GM12878 (cell line): Measurements from ENCODE around the gene ODR4. TPM values are rescaled to one million over a fixed set of nuclear protein-coding genes. Genes with fewer than 3 reads are reported as not detected.

Experiments
- ATAC-seq: fragments of 200-7000 bp; cut with Tn5 transposase; 3 replicates; pipeline ENCODE4 v1.9.1; 2020; ENCODE audit warnings: mild to moderate bottlenecking, moderate library complexity
- BruUV-seq: library from RNA; stranded (reverse); fragments of 400-500 nt; replicated peaks from 2 replicates; lab custom pipeline; 2021; lab: Mats Ljungman, UMichigan
- CTCF ChIA-PET: fragments of 300-600 bp; sonication (Branson Sonifier 250); formaldehyde crosslinking; extraction: SDS; loops from one replicate; lab custom pipeline; 2021; ENCODE audit warnings: inconsistent platforms; lab: Yijun Ruan, JAX
- POLR2A ChIA-PET: fragments of 350-600 bp; formaldehyde crosslinking; extraction: SDS; loops from one replicate; lab custom pipeline; 2021; ENCODE audit warnings: inconsistent platforms; lab: Charles Lee
- RAD21 ChIA-PET: fragments of 300-600 bp; sonication (Branson Sonifier 250); formaldehyde crosslinking; loops from one replicate; lab custom pipeline; 2023; ENCODE audit warnings: antibody characterized with exemption; ENCODE audit not compliant: unreplicated experiment; lab: Charles Lee
- SMC1A ChIA-PET: fragments of 300-600 bp; sonication (Branson Sonifier 250); formaldehyde crosslinking; loops from one replicate; lab custom pipeline; 2023; ENCODE audit not compliant: unreplicated experiment, uncharacterized antibody; lab: Charles Lee
- DNase-seq: peaks from one replicate; pipeline ENCODE4 v3.0.0-alpha.2; 2011; ENCODE audit warnings: low read depth, low spot score
- FAIRE-seq: peaks from 3 replicates; lab custom pipeline; 2011; peaks lifted over from hg19 to GRCh38; lab: Jason Lieb, UNC
- H2AFZ ChIP-seq: 2 replicates; pipeline ENCODE4 v1.6.0; 2011; ENCODE audit warnings: low read depth, low read length, control low read depth; ENCODE audit not compliant: control insufficient read depth
- H3K27ac ChIP-seq: 2 replicates; pipeline ENCODE4 v1.5.1; 2011; ENCODE audit warnings: control low read depth; ENCODE audit not compliant: control insufficient read depth, insufficient read depth
- H3K27me3 ChIP-seq, 2 experiments: replicated peaks in 1 of 2; 2 replicates each; pipeline versions ENCODE4 v1.6.0 to v1.6.1; 2011; ENCODE audit warnings: low read length in 1 of 2; ENCODE audit not compliant: control insufficient read depth in 2 of 2, insufficient read depth in 2 of 2
- H3K36me3 ChIP-seq, 2 experiments: 2 replicates each; pipeline ENCODE4 v1.5.1; 2011; ENCODE audit warnings: low read length in 1 of 2; ENCODE audit not compliant: control insufficient read depth in 2 of 2, insufficient read depth in 2 of 2
- H3K4me1 ChIP-seq: 2 replicates; pipeline ENCODE4 v1.6.1; 2011; ENCODE audit warnings: mild to moderate bottlenecking, low read length, moderate library complexity, mixed read lengths; ENCODE audit not compliant: control insufficient read depth, insufficient read depth
- H3K4me2 ChIP-seq: 2 replicates; pipeline ENCODE4 v1.6.0; 2011; ENCODE audit warnings: control low read depth; ENCODE audit not compliant: control insufficient read depth, insufficient read depth
- H3K4me3 ChIP-seq: fragments of 200-600 bp; sonication (generic); 2 replicates; pipeline ENCODE4 v1.5.1; 2016
- H3K79me2 ChIP-seq: 2 replicates; pipeline ENCODE4 v1.6.0; 2011; ENCODE audit warnings: low read length; ENCODE audit not compliant: control insufficient read depth, insufficient read depth
- H3K9ac ChIP-seq: 2 replicates; pipeline ENCODE4 v1.8.0; 2011; ENCODE audit warnings: low read length, control low read depth, mixed read lengths; ENCODE audit not compliant: control insufficient read depth, insufficient read depth
- H3K9me3 ChIP-seq: replicated peaks from 3 replicates; pipeline ENCODE4 v1.5.1; 2011; ENCODE audit warnings: mild to moderate bottlenecking, low read length; ENCODE audit not compliant: control insufficient read depth, insufficient read depth
- H4K20me1 ChIP-seq: 2 replicates; pipeline ENCODE4 v1.6.0; 2011; ENCODE audit not compliant: control insufficient read depth, insufficient read depth
- CREM ChIP-seq: IDR thresholded peaks from 2 replicates; pipeline ENCODE4 v1.6.1; 2014; ENCODE audit warnings: antibody characterized with exemption, low read depth
- FOXM1 ChIP-seq: IDR thresholded peaks from 2 replicates; pipeline ENCODE4 v1.6.1; 2012; ENCODE audit warnings: low read depth, mild to moderate bottlenecking, inconsistent platforms, low read length, moderate library complexity
- GATAD2B ChIP-seq: fragments of 450-650 bp; conservative IDR thresholded peaks from 2 replicates; pipeline ENCODE4 v1.6.1; 2017; ENCODE audit warnings: low read depth, mild to moderate bottlenecking, moderate library complexity
- IKZF2 ChIP-seq, 2 experiments: fragments of 450-650 bp; IDR thresholded peaks; 2 replicates each; pipeline ENCODE4 v1.6.1; 2017; ENCODE audit warnings: mild to moderate bottlenecking in 2 of 2, moderate library complexity in 2 of 2
- IRF4 ChIP-seq: IDR thresholded peaks from 2 replicates; pipeline ENCODE4 v1.6.1; 2011; ENCODE audit warnings: low read depth, low read length
- JUNB ChIP-seq: IDR thresholded peaks from 2 replicates; pipeline ENCODE4 v1.6.1; 2016; ENCODE audit warnings: antibody characterized with exemption, mild to moderate bottlenecking
- NR2C2 ChIP-seq: IDR thresholded peaks from 2 replicates; pipeline ENCODE4 v1.6.1; 2011; ENCODE audit warnings: borderline replicate concordance, low read depth; ENCODE audit not compliant: control insufficient read depth, insufficient read length
- NRF1 ChIP-seq: conservative IDR thresholded peaks from 2 replicates; pipeline ENCODE4 v1.6.1; 2011; ENCODE audit warnings: mild to moderate bottlenecking, low read depth, low read length, improper control_type of control experiment
- SMAD1 ChIP-seq: fragments of 450-650 bp; IDR thresholded peaks from 2 replicates; pipeline ENCODE4 v1.6.1; 2018; ENCODE audit warnings: mild to moderate bottlenecking, low read depth; ENCODE audit not compliant: partially characterized antibody
- WGBS: methylation state at CpG from one replicate; pipeline ENCODE4 v1.1.6; 2016; ENCODE audit warnings: low lambda C conversion rate; ENCODE audit not compliant: insufficient replicate concordance, insufficient coverage; ENCODE audit errors: missing lambda C conversion rate; 5-methylcytosine and 5-hydroxymethylcytosine counted together
- in situ Hi-C: fragments of 300-500 bp; cut with MboI; formaldehyde crosslinking; loops from 9 replicates; pipeline ENCODE4 v1.14.3; 2018; ENCODE audit warnings: mixed read lengths
- intact Hi-C: fragments of 100-400 bp; cut with micrococcal nuclease; formaldehyde crosslinking; loops from one replicate; pipeline ENCODE4 v1.14.2; 2022; ENCODE audit not compliant: unreplicated experiment
- polyA plus RNA-seq, 11 experiments: library from polyadenylated mRNA; depleted of rRNA in 4 of 11; unstranded in 6 of 11; stranded (reverse) in 5 of 11; fragments of >200 nt; fragmentation: Nextera tagmentation in 4 of 11; fragmentation: Illumina TruSeq in 1 of 11; extraction: Ambion mirVana in 4 of 11; extraction: Trizol in 1 of 11; gene quantifications; 1 replicate in 1 of 11; 2 replicates in 10 of 11; pipeline versions ENCODE4 v1.2.1 to v1.2.3, GENCODE V29; 2011 to 2016; ENCODE audit warnings: inconsistent platforms in 2 of 11, missing spikeins in 2 of 11, low read depth in 1 of 11
- total RNA-seq, 4 experiments: library from RNA; depleted of rRNA in 3 of 4; stranded (reverse); fragments of >200 nt in 3 of 4; fragmentation: Illumina TruSeq in 1 of 4; extraction: Trizol in 1 of 4; gene quantifications; 2 replicates each; pipeline versions ENCODE4 v1.2.1 to v1.2.3, GENCODE V29; 2013 to 2021
- TF ChIP-seq, protein P1 (sequence below): IDR thresholded peaks from 2 replicates; pipeline ENCODE4 v1.6.1; 2012; ENCODE audit warnings: low read length, inconsistent platforms
- TF ChIP-seq, protein P2 (sequence below): fragments of 450-650 bp; IDR thresholded peaks from 2 replicates; pipeline ENCODE4 v1.6.1; 2017; ENCODE audit warnings: mild to moderate bottlenecking

The ODR4 gene
- total and polyA plus RNA-seq, 10 of the 15 experiments (the other 5 are each of a cell fraction or from before 2014, with no cell fraction given) = 10.4 to 19.4 (median 13.3) TPM

DNA sequence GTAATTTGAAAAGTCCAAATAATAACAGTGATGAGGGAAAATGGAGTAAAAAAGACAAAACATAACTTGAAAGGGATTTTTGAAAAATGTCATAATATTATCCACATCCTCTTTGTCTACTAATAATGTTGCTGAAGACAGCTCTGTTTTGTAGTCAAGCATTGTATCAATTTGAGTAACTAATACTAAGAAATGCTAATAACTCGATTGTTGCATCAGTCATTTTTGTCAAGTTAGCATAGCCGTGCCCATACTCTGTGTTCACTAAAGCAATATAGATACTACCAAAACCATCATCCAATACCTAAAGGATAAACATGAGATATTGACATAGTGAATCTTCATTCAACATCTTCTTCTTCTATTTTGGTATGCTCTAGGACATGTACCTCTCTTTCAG lies 68.0 kb downstream of the ODR4 start:
- in situ Hi-C loops = no loop called here
- BruUV-seq = no TSS peak
- Histone ChIP-seq H3K4me3 (no peak overlapping the region), H3K9me3 (no peaks in the 10 kb centered on the region), H3K27me3 (no peaks in the 10 kb centered on the region), H3K9ac (no peak overlapping the region), H2AFZ (no peak overlapping the region), H3K36me3 (no peaks in the 10 kb centered on the region), H4K20me1 (no peaks in the 10 kb centered on the region), H3K79me2 (no peaks in the 10 kb centered on the region), H3K4me1 (no peaks in the 10 kb centered on the region), H3K27ac (no peak overlapping the region), H3K4me2 (no peak overlapping the region)
- 2% methylated on average over 2 of the region's 2 CpGs for WGBS
- intact Hi-C loops = no loop called here
- POLR2A ChIA-PET = no interaction called here
- TF ChIP-seq IKZF2 (IDR thresholded peaks at IDR 0.05) (no peak), FOXM1 (no peak), NRF1 (no peak), SMAD1 (no peak), CREM (0 out of 2 replicates have a peak, but pooled peaks have one; percentile 15), NR2C2 (no peak), JUNB (peak; percentile 83), GATAD2B (no peak), IRF4 (0 out of 2 replicates have a peak, but pooled peaks have one; percentile 15)
- TF ChIP-seq, protein P1, sequence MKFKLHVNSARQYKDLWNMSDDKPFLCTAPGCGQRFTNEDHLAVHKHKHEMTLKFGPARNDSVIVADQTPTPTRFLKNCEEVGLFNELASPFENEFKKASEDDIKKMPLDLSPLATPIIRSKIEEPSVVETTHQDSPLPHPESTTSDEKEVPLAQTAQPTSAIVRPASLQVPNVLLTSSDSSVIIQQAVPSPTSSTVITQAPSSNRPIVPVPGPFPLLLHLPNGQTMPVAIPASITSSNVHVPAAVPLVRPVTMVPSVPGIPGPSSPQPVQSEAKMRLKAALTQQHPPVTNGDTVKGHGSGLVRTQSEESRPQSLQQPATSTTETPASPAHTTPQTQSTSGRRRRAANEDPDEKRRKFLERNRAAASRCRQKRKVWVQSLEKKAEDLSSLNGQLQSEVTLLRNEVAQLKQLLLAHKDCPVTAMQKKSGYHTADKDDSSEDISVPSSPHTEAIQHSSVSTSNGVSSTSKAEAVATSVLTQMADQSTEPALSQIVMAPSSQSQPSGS = 0 out of 2 replicates have a peak, but pooled peaks have one; percentile 15
- TF ChIP-seq, protein P2, sequence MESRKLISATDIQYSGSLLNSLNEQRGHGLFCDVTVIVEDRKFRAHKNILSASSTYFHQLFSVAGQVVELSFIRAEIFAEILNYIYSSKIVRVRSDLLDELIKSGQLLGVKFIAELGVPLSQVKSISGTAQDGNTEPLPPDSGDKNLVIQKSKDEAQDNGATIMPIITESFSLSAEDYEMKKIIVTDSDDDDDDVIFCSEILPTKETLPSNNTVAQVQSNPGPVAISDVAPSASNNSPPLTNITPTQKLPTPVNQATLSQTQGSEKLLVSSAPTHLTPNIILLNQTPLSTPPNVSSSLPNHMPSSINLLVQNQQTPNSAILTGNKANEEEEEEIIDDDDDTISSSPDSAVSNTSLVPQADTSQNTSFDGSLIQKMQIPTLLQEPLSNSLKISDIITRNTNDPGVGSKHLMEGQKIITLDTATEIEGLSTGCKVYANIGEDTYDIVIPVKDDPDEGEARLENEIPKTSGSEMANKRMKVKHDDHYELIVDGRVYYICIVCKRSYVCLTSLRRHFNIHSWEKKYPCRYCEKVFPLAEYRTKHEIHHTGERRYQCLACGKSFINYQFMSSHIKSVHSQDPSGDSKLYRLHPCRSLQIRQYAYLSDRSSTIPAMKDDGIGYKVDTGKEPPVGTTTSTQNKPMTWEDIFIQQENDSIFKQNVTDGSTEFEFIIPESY = no peak
- RAD21 ChIA-PET = no interaction called here
- CTCF ChIA-PET = interaction anchor here (1.1 kb wide), 1 partner anchor 162 kb away, joined by 4 read pairs; no protein-coding TSS in a partner anchor
- FAIRE-seq (no peak), DNase-seq (no peak), ATAC-seq (peak; percentile 66)
- SMC1A ChIA-PET = interaction anchor here (0.8 kb wide), 1 partner anchor 13 kb away, joined by 3 read pairs; no protein-coding TSS in a partner anchor
